ENCODE data around the gene CALML3. TPM values are rescaled to one million over a fixed set of nuclear protein-coding genes. Genes with fewer than 3 reads are reported as not detected.

Gene CALML3
- total RNA-seq, 1 experiment from 2014 or later: not detected

DNA sequence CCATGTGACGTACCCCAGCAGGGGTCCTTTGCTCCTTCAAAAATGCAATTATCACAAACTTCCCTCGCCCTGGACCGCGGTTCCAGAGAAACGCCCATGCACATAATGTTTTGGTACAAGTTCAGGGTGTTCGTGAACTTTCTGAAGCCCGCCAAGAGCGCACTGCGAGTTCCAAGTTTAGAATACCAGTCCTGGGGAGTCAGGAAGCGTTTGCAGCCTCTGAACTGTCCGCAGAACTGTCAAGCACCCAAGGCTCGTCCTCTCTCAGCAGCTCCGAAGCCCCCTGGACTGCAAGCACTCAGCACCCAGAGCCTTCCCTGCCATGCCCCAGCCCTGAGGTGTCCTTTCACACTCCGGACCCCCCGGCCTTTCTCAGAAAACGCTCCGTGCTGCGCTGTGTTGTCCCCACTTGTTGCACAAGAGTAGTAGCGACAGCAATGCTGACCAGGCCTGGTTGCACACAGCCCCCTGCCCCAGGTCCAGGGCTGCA lies 30.3 kb downstream of the CALML3 start:
- Histone ChIP-seq H3K18ac (ENCODE audit: insufficient read length, low read depth, low read length) (no peak overlapping the region), H3T11ph (ENCODE audit: low read length) (no peak overlapping the region), H4K91ac (ENCODE audit: insufficient read length, low read depth, low read length) (no peak overlapping the region), H3K9ac (ENCODE audit: extremely low read depth, insufficient read length, low read length) (no peak overlapping the region), H4K5ac (ENCODE audit: insufficient read length, low read depth, low read length) (no peak overlapping the region), H3K27ac (ENCODE audit: insufficient read length, low read depth, low read length) (no peak overlapping the region), H2BK15ac (ENCODE audit: low read depth, low read length) (no peak overlapping the region), H3K27me3 (ENCODE audit: insufficient read depth, low read length) (no peaks in the 10 kb centered on the region), H3K56ac (ENCODE audit: insufficient read length, low read depth, low read length) (no peak overlapping the region), H3K9me3 (ENCODE audit: control insufficient read depth, low read depth, low read length) (no peaks in the 10 kb centered on the region), H4K8ac (replicated peaks; ENCODE audit: insufficient read length, low read depth, low read length) (no peak overlapping the region), H3K79me2 (ENCODE audit: insufficient read depth, low read length) (no peaks in the 10 kb centered on the region), H2BK20ac (ENCODE audit: low read depth, low read length, poor library complexity, severe bottlenecking) (no peak overlapping the region), H3K4ac (ENCODE audit: low read depth, low read length) (no peak overlapping the region), H3K79me1 (ENCODE audit: insufficient read depth, low read depth, low read length, poor library complexity, severe bottlenecking) (no peaks in the 10 kb centered on the region), H2BK5ac (ENCODE audit: insufficient read length, low read length) (no peak overlapping the region), H2AFZ (ENCODE audit: low read length) (no peak overlapping the region), H3K4me2 (ENCODE audit: insufficient read depth, insufficient read length, low read length) (no peak overlapping the region), H2AK5ac (ENCODE audit: insufficient read length, low read length) (no peak overlapping the region), H3K4me1 (ENCODE audit: insufficient read depth, low read length) (no peaks in the 10 kb centered on the region; the same call in 1 of the 2 replicates), H2BK120ac (ENCODE audit: low read depth, low read length, poor library complexity, severe bottlenecking) (no peak overlapping the region), H3K23me2 (ENCODE audit: insufficient read length, low read depth, low read length, poor library complexity, severe bottlenecking) (no peaks in the 10 kb centered on the region), H4K20me1 (ENCODE audit: control insufficient read depth, insufficient read depth, insufficient read length) (no peaks in the 10 kb centered on the region), H3K23ac (ENCODE audit: insufficient read length, low read depth, low read length) (no peak overlapping the region), H3K14ac (ENCODE audit: insufficient read depth, low read length) (no peak overlapping the region), H2BK12ac (ENCODE audit: insufficient read length, low read depth, low read length) (no peak overlapping the region)
- Mint-ChIP-seq H3K27ac (no peak overlapping the region; a peak in 1 of 7 replicates), H3K4me1 (peaks cover 5 to 8% of the 10 kb centered on the region in 2 experiments), H3K9me3 (no peaks in the 10 kb centered on the region; a peak in 1 of 5 replicates), H3K36me3 (ENCODE audit: insufficient read depth in 1 of 3, low read depth in 3 of 3) (no peaks in the 10 kb centered on the region), H3K27me3 (ENCODE audit: low read depth) (peaks cover 2% of the 10 kb centered on the region; the same call in 1 of the 2 replicates), H3K4me3 (no peak overlapping the region)
- no CpG with 5 or more reads among the region's 19 CpGs for WGBS (ENCODE audit: extremely low coverage, insufficient read length, low lambda C conversion rate)
- DNase-seq: no peak
- TF ChIP-seq, protein P1, sequence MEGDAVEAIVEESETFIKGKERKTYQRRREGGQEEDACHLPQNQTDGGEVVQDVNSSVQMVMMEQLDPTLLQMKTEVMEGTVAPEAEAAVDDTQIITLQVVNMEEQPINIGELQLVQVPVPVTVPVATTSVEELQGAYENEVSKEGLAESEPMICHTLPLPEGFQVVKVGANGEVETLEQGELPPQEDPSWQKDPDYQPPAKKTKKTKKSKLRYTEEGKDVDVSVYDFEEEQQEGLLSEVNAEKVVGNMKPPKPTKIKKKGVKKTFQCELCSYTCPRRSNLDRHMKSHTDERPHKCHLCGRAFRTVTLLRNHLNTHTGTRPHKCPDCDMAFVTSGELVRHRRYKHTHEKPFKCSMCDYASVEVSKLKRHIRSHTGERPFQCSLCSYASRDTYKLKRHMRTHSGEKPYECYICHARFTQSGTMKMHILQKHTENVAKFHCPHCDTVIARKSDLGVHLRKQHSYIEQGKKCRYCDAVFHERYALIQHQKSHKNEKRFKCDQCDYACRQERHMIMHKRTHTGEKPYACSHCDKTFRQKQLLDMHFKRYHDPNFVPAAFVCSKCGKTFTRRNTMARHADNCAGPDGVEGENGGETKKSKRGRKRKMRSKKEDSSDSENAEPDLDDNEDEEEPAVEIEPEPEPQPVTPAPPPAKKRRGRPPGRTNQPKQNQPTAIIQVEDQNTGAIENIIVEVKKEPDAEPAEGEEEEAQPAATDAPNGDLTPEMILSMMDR (conservative IDR thresholded peaks at IDR 0.05): no peak

Data from H9 (cell line).